Measurements from ENCODE around the gene TNPO3. TPM values are rescaled to one million over a fixed set of nuclear protein-coding genes. Genes with fewer than 3 reads are reported as not detected.
A peak's percentile ranks its signal among the peaks of the same experiment; 100 is the strongest.
"Not testable (repeated sequence)": the region's sequence is repeated elsewhere in the genome, so short reads cannot be mapped to it uniquely, and the experiment has no call there.

Gene TNPO3
- total RNA-seq, 1 donor from 2014 or later, result 52.3 TPM

DNA sequence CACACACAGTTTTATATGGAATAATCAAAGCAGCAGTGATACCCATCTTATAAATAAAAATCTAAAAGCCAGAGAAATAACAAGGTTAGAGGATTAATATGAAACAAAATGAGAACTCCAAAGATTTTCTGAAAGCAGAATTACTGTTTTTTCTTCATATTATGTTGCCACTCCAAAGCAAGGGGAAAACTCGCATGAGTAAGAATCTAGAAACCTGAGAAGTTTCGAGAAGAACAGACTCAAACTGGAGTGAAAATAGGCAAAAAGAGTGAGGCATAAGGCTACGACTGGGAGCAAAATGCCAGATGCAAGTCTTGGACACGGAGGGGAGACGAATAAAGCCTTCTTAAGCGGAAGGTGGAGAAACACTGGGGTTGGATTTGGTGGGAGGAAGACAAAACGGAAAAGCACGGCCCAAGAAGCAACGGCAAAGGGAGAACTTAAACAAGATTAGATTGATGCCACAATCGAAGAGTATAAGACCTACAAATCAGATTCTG lies 923 bp downstream of the TNPO3 start:
- peaks cover 27% of the 10 kb centered on the region for H3K4me1 Mint-ChIP-seq (ENCODE audit: unreplicated experiment)
- H3K36me3 Mint-ChIP-seq, result peaks cover 14% of the 10 kb centered on the region
- peak overlapping the region; percentile 100 for H3K27ac Mint-ChIP-seq
- TF ChIP-seq, protein P1, sequence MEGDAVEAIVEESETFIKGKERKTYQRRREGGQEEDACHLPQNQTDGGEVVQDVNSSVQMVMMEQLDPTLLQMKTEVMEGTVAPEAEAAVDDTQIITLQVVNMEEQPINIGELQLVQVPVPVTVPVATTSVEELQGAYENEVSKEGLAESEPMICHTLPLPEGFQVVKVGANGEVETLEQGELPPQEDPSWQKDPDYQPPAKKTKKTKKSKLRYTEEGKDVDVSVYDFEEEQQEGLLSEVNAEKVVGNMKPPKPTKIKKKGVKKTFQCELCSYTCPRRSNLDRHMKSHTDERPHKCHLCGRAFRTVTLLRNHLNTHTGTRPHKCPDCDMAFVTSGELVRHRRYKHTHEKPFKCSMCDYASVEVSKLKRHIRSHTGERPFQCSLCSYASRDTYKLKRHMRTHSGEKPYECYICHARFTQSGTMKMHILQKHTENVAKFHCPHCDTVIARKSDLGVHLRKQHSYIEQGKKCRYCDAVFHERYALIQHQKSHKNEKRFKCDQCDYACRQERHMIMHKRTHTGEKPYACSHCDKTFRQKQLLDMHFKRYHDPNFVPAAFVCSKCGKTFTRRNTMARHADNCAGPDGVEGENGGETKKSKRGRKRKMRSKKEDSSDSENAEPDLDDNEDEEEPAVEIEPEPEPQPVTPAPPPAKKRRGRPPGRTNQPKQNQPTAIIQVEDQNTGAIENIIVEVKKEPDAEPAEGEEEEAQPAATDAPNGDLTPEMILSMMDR (conservative IDR thresholded peaks at IDR 0.05), result no peak
- H3K9me3 Mint-ChIP-seq, result no peaks in the 10 kb centered on the region
- DNase-seq (ENCODE audit: extremely low spot score, unreplicated experiment), result no peak
- H3K4me3 Mint-ChIP-seq, result peak overlapping the region; percentile 95
- no peaks in the 10 kb centered on the region for H3K27me3 Mint-ChIP-seq

DNA sequence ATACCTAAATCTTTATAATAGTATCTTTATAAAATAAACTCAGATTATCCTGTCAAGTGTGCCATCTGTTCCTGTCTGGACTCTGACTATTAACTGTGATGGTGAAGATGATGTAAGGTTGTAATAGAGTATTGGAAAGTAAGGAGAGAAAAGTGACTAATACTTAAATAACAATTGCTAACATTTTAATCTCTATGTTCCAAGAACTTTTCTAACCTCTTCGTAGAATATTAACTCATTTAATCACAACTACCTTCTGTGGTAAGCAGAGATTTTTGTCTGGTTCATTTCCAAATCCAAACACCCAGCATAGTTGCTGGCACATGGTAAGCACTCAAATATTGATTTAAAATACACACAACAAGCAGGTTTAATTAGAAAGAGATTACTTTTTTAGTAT lies 2.5 kb downstream of the TNPO3 start:
- no peaks in the 10 kb centered on the region for H3K9me3 Mint-ChIP-seq
- TF ChIP-seq, protein P1 (conservative IDR thresholded peaks at IDR 0.05), result no peak
- H3K27ac Mint-ChIP-seq, result peak overlapping the region; percentile 13
- peaks cover 18% of the 10 kb centered on the region for H3K36me3 Mint-ChIP-seq
- peak overlapping the region; percentile 95 for H3K4me3 Mint-ChIP-seq
- no peaks in the 10 kb centered on the region for H3K27me3 Mint-ChIP-seq
- peaks cover 31% of the 10 kb centered on the region for H3K4me1 Mint-ChIP-seq (ENCODE audit: unreplicated experiment)
- no peak for DNase-seq (ENCODE audit: extremely low spot score, unreplicated experiment)

GRCh38 chr7:129051459-129051858 lies 3.5 kb downstream of the TNPO3 start:
- H3K4me3 Mint-ChIP-seq; H3K27me3 Mint-ChIP-seq; DNase-seq (ENCODE audit: extremely low spot score, unreplicated experiment); H3K27ac Mint-ChIP-seq; H3K9me3 Mint-ChIP-seq: not testable (repeated sequence)
- H3K36me3 Mint-ChIP-seq, result peaks cover 20% of the 10 kb centered on the region
- H3K4me1 Mint-ChIP-seq (ENCODE audit: unreplicated experiment), result peaks cover 33% of the 10 kb centered on the region

- Mint-ChIP-seq H3K27ac (no peak overlapping the region), H3K4me3 (no peak overlapping the region), H3K9me3 (no peaks in the 10 kb centered on the region), H3K4me1 (ENCODE audit: unreplicated experiment) (peaks cover 34% of the 10 kb centered on the region), H3K27me3 (no peaks in the 10 kb centered on the region), H3K36me3 (peaks cover 26% of the 10 kb centered on the region)
- TF ChIP-seq, protein P1 (conservative IDR thresholded peaks at IDR 0.05), result no peak
- DNase-seq (ENCODE audit: extremely low spot score, unreplicated experiment), result no peak
Observed at GRCh38 chr7:129047761-129048160, 7.2 kb downstream of the TNPO3 start.

- Mint-ChIP-seq H3K27me3 (no peaks in the 10 kb centered on the region), H3K4me3 (no peak overlapping the region), H3K4me1 (ENCODE audit: unreplicated experiment) (peaks cover 33% of the 10 kb centered on the region), H3K9me3 (no peaks in the 10 kb centered on the region), H3K27ac (no peak overlapping the region), H3K36me3 (peaks cover 25% of the 10 kb centered on the region)
- DNase-seq (ENCODE audit: extremely low spot score, unreplicated experiment), result no peak
- TF ChIP-seq, protein P1 (conservative IDR thresholded peaks at IDR 0.05), result no peak
Observed at GRCh38 chr7:129045682-129046081, 9.2 kb downstream of the TNPO3 start.

- no peaks in the 10 kb centered on the region for H3K9me3 Mint-ChIP-seq
- peaks cover 19% of the 10 kb centered on the region for H3K4me1 Mint-ChIP-seq (ENCODE audit: unreplicated experiment)
- no peaks in the 10 kb centered on the region for H3K27me3 Mint-ChIP-seq
- H3K36me3 Mint-ChIP-seq, result peaks cover 20% of the 10 kb centered on the region
- TF ChIP-seq, protein P1 (conservative IDR thresholded peaks at IDR 0.05), result no peak
- DNase-seq (ENCODE audit: extremely low spot score, unreplicated experiment), result no peak
- no peak overlapping the region for H3K4me3 Mint-ChIP-seq
- H3K27ac Mint-ChIP-seq, result no peak overlapping the region
Observed at GRCh38 chr7:129043012-129043411, 11.9 kb downstream of the TNPO3 start.
